ENCODE results near the gene SLC33A1.
"Not testable (repeated sequence)": the region's sequence is repeated elsewhere in the genome, so short reads cannot be mapped to it uniquely, and the experiment has no call there.

Gene SLC33A1

DNA sequence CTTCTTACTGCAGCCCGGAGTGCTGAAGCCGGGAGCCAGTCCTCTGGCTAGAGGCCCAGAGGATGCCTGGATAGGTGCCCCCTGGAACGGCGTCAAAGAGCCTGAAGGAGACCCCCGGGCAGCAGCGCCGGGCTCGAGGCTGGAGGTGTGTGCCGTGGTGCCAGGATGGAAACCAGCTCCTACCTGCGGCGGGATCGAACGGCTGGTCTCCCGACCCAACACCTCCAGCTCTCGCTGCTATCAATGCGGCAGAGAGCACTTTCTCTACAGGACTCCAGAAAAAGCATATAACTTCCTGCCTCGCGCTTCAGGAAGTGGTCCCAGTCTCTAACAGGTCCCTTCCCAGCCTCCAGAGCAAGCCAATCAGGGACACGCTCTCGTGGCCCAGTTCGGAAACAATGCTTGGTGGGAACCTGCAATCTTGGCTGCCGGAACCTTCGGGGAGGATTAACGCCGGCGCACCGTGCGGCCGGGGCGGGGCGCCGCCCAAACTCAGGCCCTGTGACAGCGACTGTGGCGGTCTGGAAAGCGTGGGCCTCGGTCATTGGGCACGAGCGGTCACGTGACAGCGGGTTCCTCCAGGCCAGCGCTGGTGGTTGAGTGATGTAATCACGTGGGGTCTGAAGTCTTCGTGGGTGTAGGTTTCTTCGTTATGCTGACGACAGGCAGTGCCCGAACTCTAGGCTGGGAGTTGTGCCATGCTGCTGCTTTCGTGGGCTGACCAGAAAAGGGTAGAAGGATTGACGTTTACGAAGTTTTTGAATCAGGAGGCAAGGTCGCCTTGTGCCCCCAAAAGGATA is at the start of gene SLC33A1:
Gene SLC33A1 (minus strand): TSS at position 287 of the 800 bp plus-strand sequence. CDS start 430 bp downstream, outside the sequence.
- TF ChIP-seq, protein P1, sequence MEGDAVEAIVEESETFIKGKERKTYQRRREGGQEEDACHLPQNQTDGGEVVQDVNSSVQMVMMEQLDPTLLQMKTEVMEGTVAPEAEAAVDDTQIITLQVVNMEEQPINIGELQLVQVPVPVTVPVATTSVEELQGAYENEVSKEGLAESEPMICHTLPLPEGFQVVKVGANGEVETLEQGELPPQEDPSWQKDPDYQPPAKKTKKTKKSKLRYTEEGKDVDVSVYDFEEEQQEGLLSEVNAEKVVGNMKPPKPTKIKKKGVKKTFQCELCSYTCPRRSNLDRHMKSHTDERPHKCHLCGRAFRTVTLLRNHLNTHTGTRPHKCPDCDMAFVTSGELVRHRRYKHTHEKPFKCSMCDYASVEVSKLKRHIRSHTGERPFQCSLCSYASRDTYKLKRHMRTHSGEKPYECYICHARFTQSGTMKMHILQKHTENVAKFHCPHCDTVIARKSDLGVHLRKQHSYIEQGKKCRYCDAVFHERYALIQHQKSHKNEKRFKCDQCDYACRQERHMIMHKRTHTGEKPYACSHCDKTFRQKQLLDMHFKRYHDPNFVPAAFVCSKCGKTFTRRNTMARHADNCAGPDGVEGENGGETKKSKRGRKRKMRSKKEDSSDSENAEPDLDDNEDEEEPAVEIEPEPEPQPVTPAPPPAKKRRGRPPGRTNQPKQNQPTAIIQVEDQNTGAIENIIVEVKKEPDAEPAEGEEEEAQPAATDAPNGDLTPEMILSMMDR (IDR thresholded peaks at IDR 0.05; ENCODE audit: low read depth, low read length): no peak
- H3K4me3 ChIP-seq (ENCODE audit: low read depth, low read length): peak within 1 kb of the TSS; percentile 98

GRCh38 chr3:155895379-155895900 is 41.2 kb upstream of the SLC33A1 start:
- no peak overlapping the region for H3K4me3 ChIP-seq (ENCODE audit: low read depth, low read length)
- TF ChIP-seq, protein P1 (IDR thresholded peaks at IDR 0.05; ENCODE audit: low read depth, low read length): no peak

DNA sequence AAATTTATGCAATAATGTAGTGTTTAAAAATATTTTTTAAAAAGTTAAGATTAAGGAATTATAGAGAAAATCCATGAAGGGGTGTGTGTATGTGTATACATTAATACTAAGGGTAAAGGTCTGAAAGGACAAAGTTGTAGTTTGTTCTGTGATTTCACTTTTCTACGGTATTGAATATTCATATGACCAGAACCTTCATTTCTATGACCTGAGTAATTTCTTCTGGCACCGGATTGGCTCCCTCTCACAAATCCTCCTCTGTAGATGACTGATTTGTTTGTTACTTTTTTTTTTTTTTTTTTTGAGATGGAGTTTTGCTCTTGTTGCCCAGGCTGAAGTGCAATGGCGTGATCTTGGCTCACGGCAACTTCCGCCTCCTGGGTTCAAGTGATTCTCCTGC is 37.1 kb upstream of the SLC33A1 start:
- no peak overlapping the region for H3K4me3 ChIP-seq (ENCODE audit: low read depth, low read length)
- TF ChIP-seq, protein P1 (IDR thresholded peaks at IDR 0.05; ENCODE audit: low read depth, low read length): no peak

GRCh38 chr3:155890671-155891190 is 36.5 kb upstream of the SLC33A1 start:
- TF ChIP-seq, protein P1 (IDR thresholded peaks at IDR 0.05; ENCODE audit: low read depth, low read length): no peak
- H3K4me3 ChIP-seq (ENCODE audit: low read depth, low read length): no peak overlapping the region

DNA sequence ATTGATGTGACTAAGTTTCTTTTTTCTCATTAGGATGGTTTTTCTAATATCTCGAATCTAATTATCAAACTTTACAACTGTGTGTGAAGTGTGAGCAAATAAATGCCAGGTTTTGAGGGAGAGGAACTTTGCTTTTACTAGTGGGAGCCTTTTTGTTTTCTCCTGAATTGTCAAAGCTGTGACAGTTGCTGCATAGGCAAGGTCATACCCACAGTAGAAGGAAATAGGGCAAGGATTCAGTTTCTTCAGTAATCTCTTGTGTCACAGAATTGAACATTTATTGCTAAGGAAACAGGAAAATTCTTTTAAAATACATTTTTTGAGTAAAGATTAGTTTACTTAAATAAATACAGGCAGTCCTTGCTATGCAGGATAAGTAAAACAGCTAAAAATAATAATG is 35.7 kb upstream of the SLC33A1 start:
- no peak overlapping the region for H3K4me3 ChIP-seq (ENCODE audit: low read depth, low read length)
- TF ChIP-seq, protein P1 (IDR thresholded peaks at IDR 0.05; ENCODE audit: low read depth, low read length): no peak

GRCh38 chr3:155889212-155889611 is 35.0 kb upstream of the SLC33A1 start:
- no peak overlapping the region for H3K4me3 ChIP-seq (ENCODE audit: low read depth, low read length)
- TF ChIP-seq, protein P1 (IDR thresholded peaks at IDR 0.05; ENCODE audit: low read depth, low read length): no peak

DNA sequence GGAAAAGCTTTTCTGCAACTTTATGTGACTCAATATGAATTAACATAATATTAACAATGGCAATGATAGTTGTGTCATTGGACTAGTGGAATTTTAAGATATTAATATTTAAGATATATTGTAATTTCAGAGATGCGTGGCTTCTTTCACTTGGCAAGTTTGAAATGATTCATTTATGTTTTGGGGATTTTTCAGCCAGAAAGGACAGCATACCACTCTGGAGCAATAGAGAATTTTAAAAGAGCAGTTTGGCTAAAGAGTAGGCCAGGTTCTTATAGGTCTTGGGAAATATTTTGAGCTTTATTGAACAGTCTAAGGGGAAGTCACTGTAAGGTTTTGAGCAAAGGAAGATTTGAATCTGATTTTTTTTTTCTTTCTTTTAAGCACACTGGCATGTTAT is 32.7 kb upstream of the SLC33A1 start:
- TF ChIP-seq, protein P1 (IDR thresholded peaks at IDR 0.05; ENCODE audit: low read depth, low read length): no peak
- H3K4me3 ChIP-seq (ENCODE audit: low read depth, low read length): no peak overlapping the region

DNA sequence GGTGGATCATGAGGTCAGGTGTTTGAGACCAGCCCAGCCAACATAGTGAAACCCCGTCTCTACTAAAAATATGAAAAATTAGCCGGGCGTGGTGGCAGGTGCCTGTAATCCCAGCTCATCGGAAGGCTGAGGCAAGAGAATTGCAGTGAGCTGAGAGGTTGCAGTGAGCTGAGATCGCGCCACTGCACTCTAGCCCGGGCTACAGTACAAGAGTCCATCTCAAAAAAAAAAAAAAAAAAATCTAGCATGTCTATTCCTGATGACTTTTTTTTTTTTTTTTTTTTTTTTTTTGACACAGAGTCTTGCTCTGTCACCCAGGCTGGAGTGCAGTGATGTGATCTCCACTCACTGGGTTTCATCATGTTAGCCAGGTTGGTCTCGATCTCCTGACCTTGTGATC is 32.1 kb upstream of the SLC33A1 start:
- not testable (repeated sequence) for H3K4me3 ChIP-seq (ENCODE audit: low read depth, low read length)
